HG03103 (cell line): ENCODE measurements around the gene NHLRC4.

Experiments
- ATAC-seq: cut with Tn5 transposase; IDR thresholded peaks from one replicate; pipeline ENCODE4 v1.9.1; 2021; ENCODE audit warnings: low read depth; ENCODE audit not compliant: unreplicated experiment

NHLRC4 gene

GRCh38 chr16:552171-552570, 14.6 kb upstream of the NHLRC4 start:
- ATAC-seq: no peak

GRCh38 chr16:553601-554296, 13.1 kb upstream of the NHLRC4 start:
- ATAC-seq: no peak

- ATAC-seq: no peak
Measured at GRCh38 chr16:554297-554621, 12.5 kb upstream of the NHLRC4 start.

- ATAC-seq: no peak
Measured at GRCh38 chr16:554640-555365, 12.0 kb upstream of the NHLRC4 start.

GRCh38 chr16:555528-556473, 11.0 kb upstream of the NHLRC4 start:
- ATAC-seq: no peak

GRCh38 chr16:556474-557173, 10.2 kb upstream of the NHLRC4 start:
- ATAC-seq: no peak

GRCh38 chr16:557463-558297, 9.1 kb upstream of the NHLRC4 start:
- ATAC-seq: no peak

- no peak for ATAC-seq
Measured at GRCh38 chr16:558298-559020, 8.3 kb upstream of the NHLRC4 start.

GRCh38 chr16:559021-559380, 7.8 kb upstream of the NHLRC4 start:
- ATAC-seq: no peak

- no peak for ATAC-seq
Measured at GRCh38 chr16:559411-560203, 7.2 kb upstream of the NHLRC4 start.

- ATAC-seq: no peak
Measured at GRCh38 chr16:560204-560700, 6.6 kb upstream of the NHLRC4 start, which contains the start of gene PRR35. Gene PRR35, plus strand, starts transcription at chr16:560394. Its CDS starts 2,901 bp downstream, at chr16:563295.

- ATAC-seq: no peak
Measured at GRCh38 chr16:560701-561412, 5.9 kb upstream of the NHLRC4 start.

GRCh38 chr16:561413-561794, 5.4 kb upstream of the NHLRC4 start:
- ATAC-seq: no peak

- no peak for ATAC-seq
Measured at GRCh38 chr16:561957-562938, 4.6 kb upstream of the NHLRC4 start.

- ATAC-seq: no peak
Measured at GRCh38 chr16:563072-563644, 3.6 kb upstream of the NHLRC4 start.
